ENCODE results near the gene EVC2.

EVC2 gene

GRCh38 chr4:5755679-5756078 is 47.3 kb upstream of the EVC2 start:
- Histone ChIP-seq H3K27ac (no peak overlapping the region), H3K4me1 (ENCODE audit: control insufficient read depth in 1 of 2, insufficient read depth in 1 of 2, low read depth in 1 of 2, low read length in 1 of 2) (no peaks in the 10 kb centered on the region), H3K27me3 (no peaks in the 10 kb centered on the region), H3K9me3 (no peaks in the 10 kb centered on the region), H3K4me3 (ENCODE audit: low read depth in 1 of 2, low read length in 1 of 2) (no peak overlapping the region), H3K36me3 (no peaks in the 10 kb centered on the region)
- TF ChIP-seq CTCF (IDR thresholded peaks at IDR 0.05): no peak

GRCh38 chr4:5755161-5755560 is 46.8 kb upstream of the EVC2 start:
- no peak overlapping the region for H3K27ac ChIP-seq
- TF ChIP-seq CTCF (IDR thresholded peaks at IDR 0.05): no peak
- H3K4me3 ChIP-seq (ENCODE audit: low read depth in 1 of 2, low read length in 1 of 2): no peak overlapping the region
- no peaks in the 10 kb centered on the region for H3K9me3 ChIP-seq
- no peaks in the 10 kb centered on the region for H3K27me3 ChIP-seq
- no peaks in the 10 kb centered on the region for H3K36me3 ChIP-seq
- H3K4me1 ChIP-seq (ENCODE audit: control insufficient read depth in 1 of 2, insufficient read depth in 1 of 2, low read depth in 1 of 2, low read length in 1 of 2): no peaks in the 10 kb centered on the region

GRCh38 chr4:5754529-5754881 is 46.1 kb upstream of the EVC2 start:
- H3K27ac ChIP-seq: no peak overlapping the region
- no peaks in the 10 kb centered on the region for H3K27me3 ChIP-seq
- no peak for TF ChIP-seq CTCF (IDR thresholded peaks at IDR 0.05)
- H3K36me3 ChIP-seq: no peaks in the 10 kb centered on the region
- H3K4me1 ChIP-seq (ENCODE audit: control insufficient read depth in 1 of 2, insufficient read depth in 1 of 2, low read depth in 1 of 2, low read length in 1 of 2): no peaks in the 10 kb centered on the region
- no peaks in the 10 kb centered on the region for H3K9me3 ChIP-seq
- H3K4me3 ChIP-seq (ENCODE audit: low read depth in 1 of 2, low read length in 1 of 2): no peak overlapping the region

DNA sequence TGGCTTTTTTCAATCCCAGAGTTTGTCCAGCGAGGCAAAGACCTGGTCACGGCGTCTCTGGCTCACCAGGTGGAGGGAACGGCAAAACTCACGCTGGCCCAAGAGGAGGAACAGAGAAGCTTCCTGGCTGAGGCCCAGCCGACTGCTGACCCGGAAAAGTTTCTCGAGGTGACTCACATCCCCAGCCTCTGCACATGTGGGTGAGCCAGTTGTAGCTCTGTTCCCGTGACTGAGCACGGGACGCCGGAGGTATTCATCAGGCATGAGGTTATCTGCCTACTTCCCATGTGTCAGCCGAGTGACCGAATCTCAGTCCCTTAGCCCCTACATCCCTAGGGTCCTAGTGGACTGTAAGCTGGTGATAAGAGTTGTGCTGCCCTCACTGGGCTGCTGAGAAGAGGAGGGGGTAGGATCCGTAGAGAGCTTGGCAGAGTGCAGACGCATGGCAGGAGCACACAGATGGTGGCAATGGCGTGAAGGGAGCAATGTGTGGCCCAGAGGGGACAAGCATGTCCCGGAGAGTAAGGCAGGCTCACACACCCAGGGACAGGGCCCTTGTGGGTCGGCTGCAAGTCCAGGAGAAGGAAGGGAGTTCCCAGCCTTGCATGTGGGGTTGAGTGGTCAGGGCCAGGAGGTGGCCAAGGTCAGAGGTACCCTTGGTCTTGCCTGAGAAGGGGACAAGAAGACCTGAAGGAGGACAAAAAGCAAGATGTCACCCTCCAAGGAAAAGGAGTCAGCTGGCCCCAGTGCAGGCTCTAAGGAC is 45.6 kb upstream of the EVC2 start:
- H3K4me1 ChIP-seq (ENCODE audit: control insufficient read depth in 1 of 2, insufficient read depth in 1 of 2, low read depth in 1 of 2, low read length in 1 of 2): no peaks in the 10 kb centered on the region
- H3K9me3 ChIP-seq: no peaks in the 10 kb centered on the region
- H3K27ac ChIP-seq: no peak overlapping the region
- no peak overlapping the region for H3K4me3 ChIP-seq (ENCODE audit: low read depth in 1 of 2, low read length in 1 of 2)
- H3K36me3 ChIP-seq: no peaks in the 10 kb centered on the region
- H3K27me3 ChIP-seq: no peaks in the 10 kb centered on the region
- no peak for TF ChIP-seq CTCF (IDR thresholded peaks at IDR 0.05)

- TF ChIP-seq CTCF (IDR thresholded peaks at IDR 0.05): no peak
- Histone ChIP-seq H3K4me1 (ENCODE audit: control insufficient read depth in 1 of 2, insufficient read depth in 1 of 2, low read depth in 1 of 2, low read length in 1 of 2) (no peaks in the 10 kb centered on the region), H3K9me3 (no peaks in the 10 kb centered on the region), H3K27ac (no peak overlapping the region), H3K36me3 (no peaks in the 10 kb centered on the region), H3K27me3 (no peaks in the 10 kb centered on the region), H3K4me3 (ENCODE audit: low read depth in 1 of 2, low read length in 1 of 2) (no peak overlapping the region)
Measured at GRCh38 chr4:5753366-5753765, 45.0 kb upstream of the EVC2 start.
